ENCODE results near the gene ZNF346.
"Not testable (repeated sequence)": the region's sequence is repeated elsewhere in the genome, so short reads cannot be mapped to it uniquely, and the experiment has no call there.

DNA sequence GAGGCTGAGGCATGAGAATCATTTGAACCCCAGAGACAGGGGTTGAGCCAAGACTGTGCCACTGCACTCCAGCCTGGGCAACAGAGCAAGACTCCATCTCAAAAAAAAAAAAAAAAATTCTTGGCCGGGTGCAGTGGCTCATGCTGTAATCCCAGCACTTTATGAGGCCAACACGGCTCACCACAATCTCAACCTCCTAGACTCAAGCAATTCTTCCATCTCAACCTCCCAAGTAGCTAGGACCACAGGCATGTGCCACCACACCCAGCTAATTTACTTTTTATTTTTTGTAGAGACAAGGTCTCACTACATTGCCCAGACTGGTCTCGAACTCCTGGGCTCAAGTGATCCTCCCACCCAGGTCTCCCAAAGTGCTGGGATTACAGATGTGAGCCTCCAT lies 29.4 kb upstream of the ZNF346 start:
- TF ChIP-seq, protein P1, sequence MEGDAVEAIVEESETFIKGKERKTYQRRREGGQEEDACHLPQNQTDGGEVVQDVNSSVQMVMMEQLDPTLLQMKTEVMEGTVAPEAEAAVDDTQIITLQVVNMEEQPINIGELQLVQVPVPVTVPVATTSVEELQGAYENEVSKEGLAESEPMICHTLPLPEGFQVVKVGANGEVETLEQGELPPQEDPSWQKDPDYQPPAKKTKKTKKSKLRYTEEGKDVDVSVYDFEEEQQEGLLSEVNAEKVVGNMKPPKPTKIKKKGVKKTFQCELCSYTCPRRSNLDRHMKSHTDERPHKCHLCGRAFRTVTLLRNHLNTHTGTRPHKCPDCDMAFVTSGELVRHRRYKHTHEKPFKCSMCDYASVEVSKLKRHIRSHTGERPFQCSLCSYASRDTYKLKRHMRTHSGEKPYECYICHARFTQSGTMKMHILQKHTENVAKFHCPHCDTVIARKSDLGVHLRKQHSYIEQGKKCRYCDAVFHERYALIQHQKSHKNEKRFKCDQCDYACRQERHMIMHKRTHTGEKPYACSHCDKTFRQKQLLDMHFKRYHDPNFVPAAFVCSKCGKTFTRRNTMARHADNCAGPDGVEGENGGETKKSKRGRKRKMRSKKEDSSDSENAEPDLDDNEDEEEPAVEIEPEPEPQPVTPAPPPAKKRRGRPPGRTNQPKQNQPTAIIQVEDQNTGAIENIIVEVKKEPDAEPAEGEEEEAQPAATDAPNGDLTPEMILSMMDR (IDR thresholded peaks at IDR 0.05): not testable (repeated sequence)
- not testable (repeated sequence) for TF ChIP-seq EP300, POLR2A (IDR thresholded peaks at IDR 0.05)
